GM21786 (cell line): Measurements from ENCODE around the gene CD96.
"Not testable (repeated sequence)": the region's sequence is repeated elsewhere in the genome, so short reads cannot be mapped to it uniquely, and the experiment has no call there.

Source experiments
- ATAC-seq: cut with Tn5 transposase; IDR thresholded peaks from one replicate; pipeline ENCODE4 v1.9.1; 2021; ENCODE audit not compliant: unreplicated experiment

Gene CD96

GRCh38 chr3:111668888-111669488, 127.0 kb downstream of the CD96 start:
- peak; percentile 45 for ATAC-seq

DNA sequence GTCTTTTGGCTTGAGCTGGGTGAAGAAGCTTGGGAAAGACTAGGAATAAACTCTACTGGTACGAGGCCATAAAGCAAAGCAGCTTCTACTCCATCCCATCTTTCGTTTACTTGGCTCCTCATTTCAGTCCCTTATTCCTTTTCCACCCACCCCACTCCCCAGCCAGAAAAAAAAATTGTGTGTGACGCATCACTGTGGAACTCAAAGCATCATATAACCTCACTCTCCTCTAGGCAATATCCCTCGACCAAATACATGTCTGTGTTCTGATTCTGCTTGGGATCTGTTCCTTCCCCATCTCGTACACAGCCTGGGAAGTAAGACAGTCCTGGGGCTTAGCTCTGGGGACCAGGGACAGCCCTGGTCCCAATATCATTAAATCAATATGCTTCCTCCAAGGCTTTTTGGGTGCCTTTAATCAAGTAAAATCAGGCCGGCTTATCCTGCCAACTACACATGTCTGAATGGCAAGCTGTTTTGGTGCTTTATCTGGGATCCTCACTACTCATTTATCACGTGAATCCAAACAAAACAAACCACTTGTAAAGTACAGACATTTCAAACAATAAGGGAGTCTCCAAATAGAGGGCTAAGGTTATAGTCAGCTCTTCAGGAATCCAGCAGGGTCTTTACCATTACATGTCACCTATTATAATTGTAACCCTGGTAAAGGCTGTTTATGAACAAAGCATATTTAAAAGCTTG, 128.1 kb downstream of the CD96 start:
- ATAC-seq, result no peak

GRCh38 chr3:111672461-111672860, 130.5 kb downstream of the CD96 start:
- ATAC-seq, result not testable (repeated sequence)

GRCh38 chr3:111675846-111676210, 133.8 kb downstream of the CD96 start:
- ATAC-seq, result no peak

GRCh38 chr3:111676211-111677006, 134.4 kb downstream of the CD96 start:
- peak; percentile 27 for ATAC-seq

DNA sequence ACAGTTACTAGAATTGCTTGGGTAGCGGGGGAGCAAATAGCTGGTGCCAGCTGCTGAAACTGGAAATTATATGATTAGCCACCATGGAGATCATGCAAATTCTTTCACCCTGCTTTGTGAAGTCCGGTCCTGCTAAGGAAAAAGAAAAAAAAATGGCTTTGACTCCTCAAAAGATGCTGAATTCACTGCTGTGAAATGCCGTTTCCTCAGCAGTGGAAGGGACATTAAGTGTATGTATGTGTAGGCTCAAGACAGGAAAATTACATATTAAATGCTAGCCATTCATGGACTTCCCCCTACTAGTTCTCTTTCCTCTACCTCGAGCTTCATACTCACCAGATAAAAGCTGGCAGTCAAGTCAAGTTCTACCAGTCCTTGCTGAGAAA, 135.0 kb downstream of the CD96 start:
- ATAC-seq, result no peak

DNA sequence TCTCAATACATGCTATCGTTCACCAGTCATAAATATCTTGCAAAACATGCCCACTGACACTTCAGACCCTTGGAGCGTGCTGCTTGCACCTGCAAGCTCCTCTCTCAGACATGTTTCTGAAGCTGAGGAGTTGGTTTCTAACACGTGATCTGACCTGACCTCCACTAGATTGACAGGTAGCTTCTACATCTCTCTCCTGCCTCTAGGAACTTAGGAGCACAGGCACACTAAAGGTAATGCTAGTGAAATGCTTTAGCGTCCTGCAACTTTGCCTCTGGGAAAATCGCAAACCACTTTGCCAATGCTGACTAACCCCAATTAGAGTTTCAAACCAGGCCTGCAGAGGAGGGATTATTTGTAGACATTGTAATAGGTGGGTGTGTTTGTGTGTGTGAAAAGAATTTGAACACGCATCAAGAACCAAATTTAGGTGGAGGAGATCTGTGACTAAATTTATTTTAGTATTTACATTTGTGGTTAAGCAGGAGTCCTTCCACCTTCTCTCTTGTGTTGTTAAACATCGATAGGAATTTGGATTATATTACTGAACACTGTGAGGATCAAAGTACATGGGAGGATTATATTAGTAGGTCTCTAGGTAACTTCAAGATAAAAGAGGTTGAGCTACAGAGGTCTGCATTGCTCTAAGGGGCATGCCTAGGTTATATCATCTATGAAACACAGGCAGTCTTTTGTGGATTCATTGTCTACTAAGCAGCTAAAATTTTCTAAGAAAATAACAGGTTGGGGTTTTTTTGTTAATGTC, 139.8 kb downstream of the CD96 start:
- ATAC-seq, result no peak

DNA sequence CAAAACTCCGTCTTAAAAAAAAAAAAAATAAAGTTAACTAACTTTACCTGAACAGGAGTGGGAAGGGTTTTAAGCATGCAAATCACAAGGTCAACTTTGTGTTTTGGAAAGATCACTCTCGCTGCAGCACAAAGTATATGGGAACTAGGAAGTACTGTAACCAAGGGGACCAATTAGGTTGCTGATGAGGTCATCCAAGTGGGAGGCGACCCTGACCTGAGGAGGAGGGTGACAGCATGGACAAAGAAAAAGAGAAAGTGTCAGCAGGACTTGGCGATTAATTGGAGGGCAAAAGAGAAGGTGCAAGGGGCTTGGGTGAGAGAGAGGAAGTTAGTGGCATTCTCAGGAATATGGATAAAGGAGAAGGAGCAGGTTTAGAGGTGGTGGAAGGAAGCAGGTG, 142.6 kb downstream of the CD96 start:
- no peak for ATAC-seq

DNA sequence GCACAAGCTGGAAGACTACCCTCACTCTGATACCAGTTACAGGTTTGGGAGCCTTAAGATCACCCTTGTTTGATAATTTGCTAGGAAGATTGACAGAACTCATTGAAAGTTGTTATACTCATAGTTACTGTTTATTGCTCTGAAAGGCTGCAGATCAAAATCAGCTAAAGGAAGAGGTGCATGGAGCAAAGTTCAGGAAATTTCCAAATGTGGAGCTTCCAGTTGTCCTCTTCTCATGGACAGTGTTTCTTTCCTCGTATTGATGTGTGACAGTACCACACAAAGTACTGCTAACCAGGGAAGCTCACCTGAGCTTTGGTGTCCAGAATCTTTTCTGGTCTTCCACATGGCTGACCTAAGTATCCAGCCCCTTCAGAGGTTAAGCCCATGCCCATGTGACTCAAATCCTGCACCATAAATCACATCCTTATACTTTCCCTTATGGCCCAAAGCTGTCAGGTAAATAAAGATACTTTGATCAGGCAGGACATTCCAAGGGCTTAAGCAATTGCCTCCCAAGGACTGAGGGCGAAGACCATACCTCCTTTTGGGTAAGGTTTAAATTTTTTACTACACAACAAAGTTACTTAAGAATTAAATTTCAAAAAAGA, 146.3 kb downstream of the CD96 start:
- ATAC-seq, result no peak

DNA sequence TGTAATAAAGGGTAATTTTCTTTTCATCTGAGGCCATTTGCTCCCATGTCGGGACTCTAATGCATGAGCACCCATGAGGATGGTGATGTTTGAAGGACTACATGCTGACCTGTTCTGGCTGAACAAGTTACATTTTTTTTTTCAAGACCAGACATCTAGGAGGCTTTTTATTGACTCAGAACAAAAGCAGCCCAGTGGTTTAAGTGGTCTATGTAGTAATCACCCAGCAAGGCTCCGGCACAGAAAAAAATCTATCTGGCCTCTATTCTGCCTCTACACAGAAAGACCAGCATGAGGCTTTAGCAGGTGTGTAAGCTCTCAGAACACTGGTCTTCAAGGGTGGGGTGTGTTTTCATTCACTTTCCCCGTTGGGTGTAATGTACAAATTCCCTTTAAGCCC, 148.2 kb downstream of the CD96 start:
- ATAC-seq, result peak; percentile 73

DNA sequence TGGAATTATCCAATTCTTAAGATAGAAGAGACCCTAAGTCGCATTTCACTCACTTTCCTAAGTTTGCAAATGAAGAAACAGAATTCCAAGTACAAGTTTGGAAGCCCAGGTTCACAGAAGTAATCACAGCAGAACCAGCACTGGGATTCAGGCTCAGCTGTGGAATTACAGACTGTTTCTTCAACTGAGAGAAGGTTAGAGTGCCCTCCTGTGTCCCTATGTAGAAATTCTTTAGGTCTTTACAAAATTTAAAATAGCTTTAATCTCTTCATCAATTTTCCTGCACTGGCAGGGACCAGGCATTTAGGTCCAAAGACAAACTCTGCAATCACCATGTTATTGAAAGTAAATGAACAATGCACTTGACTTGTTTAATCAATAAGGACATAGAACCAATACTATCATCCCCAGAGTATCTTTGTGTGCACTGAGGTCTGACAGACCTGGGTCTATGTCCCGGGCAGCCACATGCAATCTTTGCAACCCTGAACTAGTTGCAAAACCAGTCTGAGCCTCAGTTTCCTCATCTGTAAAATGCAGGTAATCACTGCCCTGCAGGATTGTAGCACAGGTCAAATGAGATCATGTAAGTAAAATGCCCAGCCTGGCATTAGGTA, 149.4 kb downstream of the CD96 start:
- ATAC-seq, result no peak

DNA sequence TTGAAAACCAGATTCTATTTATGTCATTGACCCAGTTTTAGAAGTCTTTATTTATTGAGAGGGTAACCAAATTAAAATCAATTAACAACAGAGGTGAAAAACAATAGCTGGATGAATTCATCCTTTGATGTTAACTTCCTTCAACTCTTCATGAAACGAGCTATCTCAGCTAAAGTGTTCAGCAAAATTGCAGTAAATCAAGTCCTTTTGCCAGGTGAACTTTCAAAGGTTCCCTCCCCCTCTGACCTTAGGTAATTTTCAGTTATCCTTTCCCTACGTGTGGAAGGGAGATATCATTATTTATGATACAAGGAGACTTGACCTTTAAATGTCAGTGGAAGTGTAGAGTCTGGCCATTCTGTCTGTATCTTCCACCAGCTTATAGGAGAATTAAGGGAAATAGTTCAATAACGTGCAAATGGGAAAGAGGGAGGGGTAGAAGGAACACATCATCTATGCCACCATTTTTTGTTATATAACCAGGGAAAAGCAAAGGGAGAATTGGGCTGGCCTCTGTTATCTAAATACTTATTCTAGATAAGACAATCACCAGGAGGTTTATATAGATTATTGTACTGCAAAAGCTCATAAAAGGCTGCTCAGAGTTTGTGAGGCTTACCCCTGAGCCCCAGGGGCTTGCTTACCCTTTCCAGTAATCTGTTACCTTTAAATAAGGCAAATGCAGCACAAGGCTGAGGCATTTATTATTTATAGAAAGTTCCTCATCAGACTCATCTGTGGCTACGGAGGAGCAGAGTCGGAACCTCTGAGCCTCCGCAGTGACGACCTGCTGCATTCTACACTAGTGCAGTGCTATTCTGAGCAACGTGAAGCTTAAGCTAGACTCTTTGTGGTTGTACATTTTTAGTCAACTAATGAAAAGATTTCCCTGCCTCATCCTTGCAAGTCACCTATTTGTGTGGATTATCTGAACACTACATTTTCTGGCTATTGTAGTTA, 150.9 kb downstream of the CD96 start:
- peak; percentile 40 for ATAC-seq

- no peak for ATAC-seq
These were observed 152.5 kb downstream of the CD96 start for GRCh38 chr3:111694471-111694870.

DNA sequence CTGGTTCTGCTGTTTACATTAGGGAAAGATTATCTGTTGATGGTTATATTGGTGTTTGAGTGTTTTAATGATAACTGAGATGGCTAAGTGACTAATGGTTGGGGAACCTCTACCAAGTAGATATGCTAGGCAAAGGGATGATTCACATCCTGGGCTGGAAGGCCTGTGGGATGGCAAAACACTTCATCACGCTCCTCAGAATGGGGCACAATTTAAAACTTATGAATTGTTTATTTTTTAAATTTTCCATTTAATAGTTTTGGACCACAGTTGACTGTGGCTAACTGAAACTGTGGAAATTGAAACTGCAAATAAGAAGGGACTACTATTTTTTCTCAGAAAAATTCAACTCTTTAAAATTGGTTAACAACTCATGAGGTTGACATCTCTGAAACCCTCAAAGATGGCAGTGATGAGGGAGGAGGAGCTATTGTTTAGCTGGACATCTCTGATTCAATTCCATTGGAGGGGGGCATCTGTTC, 153.7 kb downstream of the CD96 start:
- no peak for ATAC-seq

DNA sequence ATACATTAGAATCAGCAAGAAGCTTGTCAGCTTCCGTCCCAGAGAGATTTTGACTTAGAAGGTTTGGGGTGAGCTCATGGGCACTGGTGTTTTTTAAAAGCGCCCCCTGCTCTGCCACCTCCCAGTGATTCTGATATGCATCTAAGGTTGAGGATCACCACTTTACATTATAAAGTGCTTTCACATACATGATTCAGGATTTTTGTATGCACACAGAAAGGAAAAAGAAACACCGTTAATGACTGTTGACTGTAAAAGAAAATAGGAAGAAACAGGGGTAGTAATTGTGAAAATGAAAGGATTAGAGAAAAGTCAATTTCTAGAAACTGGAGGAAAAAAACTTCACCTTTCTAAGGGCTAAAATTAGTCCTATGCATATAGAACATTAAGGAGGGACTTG, 158.1 kb downstream of the CD96 start:
- peak; percentile 84 for ATAC-seq

DNA sequence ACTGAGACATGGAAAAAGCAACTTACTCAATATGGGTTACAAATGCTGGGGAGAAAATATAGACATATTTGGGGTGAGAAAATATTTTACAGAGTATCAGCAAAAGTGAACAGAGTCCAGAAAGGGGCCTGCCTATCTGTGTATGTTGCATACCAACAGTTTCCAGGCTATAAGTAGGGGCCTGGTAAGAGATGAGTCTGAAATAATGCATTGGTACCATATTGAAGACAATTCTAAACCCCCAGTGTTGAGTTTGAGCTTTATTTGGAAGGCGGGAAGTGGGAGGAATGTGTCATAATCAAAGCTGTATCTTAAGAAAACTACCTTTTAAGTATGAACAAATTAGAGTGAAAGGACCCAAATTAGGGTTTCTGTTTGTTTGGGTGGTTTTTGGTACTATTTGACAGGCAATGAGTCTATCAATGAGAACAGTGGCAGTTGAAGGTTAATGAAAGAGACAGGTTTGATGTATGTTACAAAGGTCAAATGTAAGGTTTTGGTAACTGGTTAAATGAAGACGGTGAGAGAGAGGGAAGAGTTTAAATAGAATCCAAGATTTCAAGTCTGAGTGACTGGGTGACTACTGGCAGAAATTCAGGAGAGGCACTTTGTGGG, 159.4 kb downstream of the CD96 start:
- ATAC-seq, result no peak
